ENCODE results near the gene OR4L1.

The OR4L1 gene

GRCh38 chr14:20110438-20110837 lies 50.6 kb downstream of the OR4L1 start, which contains the start of gene OR4K17:
OR4K17 (plus strand) TSS chr14:20110739; CDS start chr14:20117500, 6,761 bp downstream.
- H3K4me1 ChIP-seq (ENCODE audit: control insufficient read depth, insufficient read depth, low read length): no peaks in the 10 kb centered on the region
- no peaks in the 10 kb centered on the region for H3K27me3 ChIP-seq (ENCODE audit: control insufficient read depth in 1 of 2, insufficient read depth in 2 of 2, low read length in 2 of 2)
- peaks cover 0 to 2% of the 10 kb centered on the region in 2 donors for H3K9me3 ChIP-seq (ENCODE audit: control insufficient read depth in 2 of 2, low read length in 2 of 2)
- H3K27ac ChIP-seq (ENCODE audit: low read length): no peak within 1 kb of the TSS
- H3K4me3 ChIP-seq (ENCODE audit: low read length in 2 of 2): no peak within 1 kb of the TSS
- H3K36me3 ChIP-seq (ENCODE audit: control insufficient read depth in 2 of 2, insufficient read depth in 2 of 2, low read length in 2 of 2): no peaks in the 10 kb centered on the region
- H3K9ac ChIP-seq (ENCODE audit: low read length in 2 of 2): no peak within 1 kb of the TSS
